ENCODE data around the gene KCNK5.

KCNK5 gene

GRCh38 chr6:39182604-39183003 lies 46.7 kb downstream of the KCNK5 start:
- Histone ChIP-seq H3K27me3 (ENCODE audit: insufficient read depth, low read length, poor library complexity) (no peaks in the 10 kb centered on the region), H3K9ac (ENCODE audit: low read depth, low read length) (no peak overlapping the region), H3K4me3 (ENCODE audit: low read depth in 1 of 2, low read length in 2 of 2) (no peak overlapping the region), H3K79me2 (ENCODE audit: insufficient read depth, low read length) (no peaks in the 10 kb centered on the region), H3K4me1 (ENCODE audit: insufficient read depth, low read length) (no peaks in the 10 kb centered on the region), H3K4me2 (ENCODE audit: insufficient read depth, low read length) (no peak overlapping the region), H3K27ac (ENCODE audit: low read length) (no peak overlapping the region), H3K9me3 (ENCODE audit: insufficient read depth, low read length, severe bottlenecking) (peaks cover 4% of the 10 kb centered on the region), H4K20me1 (ENCODE audit: insufficient read depth, low read length) (no peaks in the 10 kb centered on the region), H3K36me3 (ENCODE audit: insufficient read depth, low read length) (no peaks in the 10 kb centered on the region), H2AFZ (ENCODE audit: low read depth, low read length) (no peak overlapping the region)
- no peak for DNase-seq
- no peak for ATAC-seq (ENCODE audit: insufficient read depth, low read depth)
- no peak for TF ChIP-seq EZH2 (IDR thresholded peaks at IDR 0.05; ENCODE audit: borderline replicate concordance, low read depth, low read length, severe bottlenecking)
- TF ChIP-seq, protein P1, sequence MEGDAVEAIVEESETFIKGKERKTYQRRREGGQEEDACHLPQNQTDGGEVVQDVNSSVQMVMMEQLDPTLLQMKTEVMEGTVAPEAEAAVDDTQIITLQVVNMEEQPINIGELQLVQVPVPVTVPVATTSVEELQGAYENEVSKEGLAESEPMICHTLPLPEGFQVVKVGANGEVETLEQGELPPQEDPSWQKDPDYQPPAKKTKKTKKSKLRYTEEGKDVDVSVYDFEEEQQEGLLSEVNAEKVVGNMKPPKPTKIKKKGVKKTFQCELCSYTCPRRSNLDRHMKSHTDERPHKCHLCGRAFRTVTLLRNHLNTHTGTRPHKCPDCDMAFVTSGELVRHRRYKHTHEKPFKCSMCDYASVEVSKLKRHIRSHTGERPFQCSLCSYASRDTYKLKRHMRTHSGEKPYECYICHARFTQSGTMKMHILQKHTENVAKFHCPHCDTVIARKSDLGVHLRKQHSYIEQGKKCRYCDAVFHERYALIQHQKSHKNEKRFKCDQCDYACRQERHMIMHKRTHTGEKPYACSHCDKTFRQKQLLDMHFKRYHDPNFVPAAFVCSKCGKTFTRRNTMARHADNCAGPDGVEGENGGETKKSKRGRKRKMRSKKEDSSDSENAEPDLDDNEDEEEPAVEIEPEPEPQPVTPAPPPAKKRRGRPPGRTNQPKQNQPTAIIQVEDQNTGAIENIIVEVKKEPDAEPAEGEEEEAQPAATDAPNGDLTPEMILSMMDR (IDR thresholded peaks at IDR 0.05; ENCODE audit: borderline replicate concordance, extremely low read depth, low read length, poor library complexity, severe bottlenecking) = no peak

DNA sequence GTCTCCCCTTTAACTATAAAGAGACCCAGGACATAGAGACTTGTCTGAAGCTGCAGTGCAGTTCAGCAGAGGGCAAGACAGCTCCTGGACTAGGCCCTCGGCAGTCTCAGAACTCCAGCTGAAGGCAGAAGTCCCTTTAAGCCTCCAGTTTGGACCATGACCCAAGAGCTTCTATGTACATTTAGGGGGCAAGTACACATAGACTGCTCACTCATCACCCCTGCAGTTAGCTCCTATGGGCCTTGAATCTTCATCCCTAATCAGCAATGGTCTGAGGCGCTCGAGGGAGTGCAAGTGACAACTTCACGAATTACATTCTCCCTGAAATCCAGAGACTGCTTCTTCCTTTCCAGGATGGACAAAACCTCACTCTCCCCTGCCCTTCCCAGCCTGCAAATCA lies 47.4 kb downstream of the KCNK5 start:
- DNase-seq (no peak), ATAC-seq (ENCODE audit: insufficient read depth, low read depth) (no peak)
- Histone ChIP-seq H4K20me1 (ENCODE audit: insufficient read depth, low read length) (no peaks in the 10 kb centered on the region), H3K4me1 (ENCODE audit: insufficient read depth, low read length) (no peaks in the 10 kb centered on the region), H3K9ac (ENCODE audit: low read depth, low read length) (no peak overlapping the region), H3K79me2 (ENCODE audit: insufficient read depth, low read length) (no peaks in the 10 kb centered on the region), H3K27ac (ENCODE audit: low read length) (no peak overlapping the region), H3K9me3 (ENCODE audit: insufficient read depth, low read length, severe bottlenecking) (peaks cover 10% of the 10 kb centered on the region), H3K4me3 (ENCODE audit: low read depth in 1 of 2, low read length in 2 of 2) (no peak overlapping the region), H2AFZ (ENCODE audit: low read depth, low read length) (no peak overlapping the region), H3K36me3 (ENCODE audit: insufficient read depth, low read length) (no peaks in the 10 kb centered on the region), H3K27me3 (ENCODE audit: insufficient read depth, low read length, poor library complexity) (no peaks in the 10 kb centered on the region), H3K4me2 (ENCODE audit: insufficient read depth, low read length) (no peak overlapping the region)
- TF ChIP-seq EZH2 (IDR thresholded peaks at IDR 0.05; ENCODE audit: borderline replicate concordance, low read depth, low read length, severe bottlenecking) = no peak
- TF ChIP-seq, protein P1 (IDR thresholded peaks at IDR 0.05; ENCODE audit: borderline replicate concordance, extremely low read depth, low read length, poor library complexity, severe bottlenecking) = no peak

DNA sequence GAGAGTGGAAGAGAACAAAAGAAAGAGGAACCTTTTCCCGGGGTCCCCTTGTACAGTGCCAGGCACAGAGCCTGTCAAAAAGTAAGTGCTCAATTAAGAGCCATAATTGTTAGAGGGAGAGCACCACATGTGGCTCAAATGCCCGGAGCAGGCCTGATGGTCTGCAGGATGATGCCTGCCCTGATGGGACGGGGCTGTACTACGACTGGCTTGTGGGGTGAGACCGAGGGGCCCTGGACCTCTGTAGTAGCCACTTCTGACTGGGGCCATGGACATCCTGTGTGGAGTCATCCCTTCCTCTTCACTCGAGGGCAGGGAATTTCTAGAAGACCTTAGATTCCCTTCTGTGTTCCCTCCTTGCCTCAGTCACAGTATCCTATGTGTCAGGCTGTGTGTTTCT lies 47.9 kb downstream of the KCNK5 start:
- no peaks in the 10 kb centered on the region for H3K36me3 ChIP-seq (ENCODE audit: insufficient read depth, low read length)
- H2AFZ ChIP-seq (ENCODE audit: low read depth, low read length) = no peak overlapping the region
- H3K4me2 ChIP-seq (ENCODE audit: insufficient read depth, low read length) = no peak overlapping the region
- DNase-seq (no peak), ATAC-seq (ENCODE audit: insufficient read depth, low read depth) (no peak)
- H3K4me3 ChIP-seq (ENCODE audit: low read depth in 1 of 2, low read length in 2 of 2) = no peak overlapping the region
- no peak overlapping the region for H3K27ac ChIP-seq (ENCODE audit: low read length)
- no peak overlapping the region for H3K9ac ChIP-seq (ENCODE audit: low read depth, low read length)
- H4K20me1 ChIP-seq (ENCODE audit: insufficient read depth, low read length) = no peaks in the 10 kb centered on the region
- H3K4me1 ChIP-seq (ENCODE audit: insufficient read depth, low read length) = no peaks in the 10 kb centered on the region
- H3K79me2 ChIP-seq (ENCODE audit: insufficient read depth, low read length) = no peaks in the 10 kb centered on the region
- H3K27me3 ChIP-seq (ENCODE audit: insufficient read depth, low read length, poor library complexity) = no peaks in the 10 kb centered on the region
- H3K9me3 ChIP-seq (ENCODE audit: insufficient read depth, low read length, severe bottlenecking) = peaks cover 10% of the 10 kb centered on the region
- TF ChIP-seq EZH2 (IDR thresholded peaks at IDR 0.05; ENCODE audit: borderline replicate concordance, low read depth, low read length, severe bottlenecking) = no peak
- TF ChIP-seq, protein P1 (IDR thresholded peaks at IDR 0.05; ENCODE audit: borderline replicate concordance, extremely low read depth, low read length, poor library complexity, severe bottlenecking) = no peak

DNA sequence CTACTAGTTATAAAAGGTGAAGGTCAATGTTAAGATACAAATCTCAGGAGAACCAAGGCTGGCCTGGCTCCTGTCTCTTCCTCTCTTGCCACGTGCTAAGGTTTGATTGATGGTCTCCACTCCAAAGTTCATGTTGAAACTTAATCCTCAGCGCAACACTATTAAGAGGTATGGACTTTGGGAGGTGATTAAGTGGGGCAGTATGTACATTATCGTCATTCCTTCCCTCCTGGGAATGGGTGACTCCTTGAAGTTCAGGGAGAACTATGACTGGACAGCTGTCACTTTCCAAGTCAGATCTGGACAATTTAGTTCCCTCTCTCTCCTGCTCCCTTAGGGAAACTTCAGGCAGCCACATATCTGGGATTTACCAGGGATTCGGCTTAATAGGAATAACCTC lies 50.5 kb downstream of the KCNK5 start:
- H3K4me1 ChIP-seq (ENCODE audit: insufficient read depth, low read length) = no peaks in the 10 kb centered on the region
- ATAC-seq (ENCODE audit: insufficient read depth, low read depth) (no peak), DNase-seq (no peak)
- no peaks in the 10 kb centered on the region for H3K36me3 ChIP-seq (ENCODE audit: insufficient read depth, low read length)
- H3K4me2 ChIP-seq (ENCODE audit: insufficient read depth, low read length) = no peak overlapping the region
- H3K4me3 ChIP-seq (ENCODE audit: low read depth in 1 of 2, low read length in 2 of 2) = no peak overlapping the region
- H3K9me3 ChIP-seq (ENCODE audit: insufficient read depth, low read length, severe bottlenecking) = peaks cover 10% of the 10 kb centered on the region
- no peaks in the 10 kb centered on the region for H4K20me1 ChIP-seq (ENCODE audit: insufficient read depth, low read length)
- TF ChIP-seq EZH2 (IDR thresholded peaks at IDR 0.05; ENCODE audit: borderline replicate concordance, low read depth, low read length, severe bottlenecking) = no peak
- TF ChIP-seq, protein P1 (IDR thresholded peaks at IDR 0.05; ENCODE audit: borderline replicate concordance, extremely low read depth, low read length, poor library complexity, severe bottlenecking) = no peak
- H3K27ac ChIP-seq (ENCODE audit: low read length) = no peak overlapping the region
- no peak overlapping the region for H2AFZ ChIP-seq (ENCODE audit: low read depth, low read length)
- no peak overlapping the region for H3K9ac ChIP-seq (ENCODE audit: low read depth, low read length)
- H3K27me3 ChIP-seq (ENCODE audit: insufficient read depth, low read length, poor library complexity) = no peaks in the 10 kb centered on the region
- H3K79me2 ChIP-seq (ENCODE audit: insufficient read depth, low read length) = no peaks in the 10 kb centered on the region
